ENCODE results near the gene ATP2B2.

The ATP2B2 gene

GRCh38 chr3:10510086-10510742, 4.8 kb upstream of the ATP2B2 start:
- DNase-seq = no peak

DNA sequence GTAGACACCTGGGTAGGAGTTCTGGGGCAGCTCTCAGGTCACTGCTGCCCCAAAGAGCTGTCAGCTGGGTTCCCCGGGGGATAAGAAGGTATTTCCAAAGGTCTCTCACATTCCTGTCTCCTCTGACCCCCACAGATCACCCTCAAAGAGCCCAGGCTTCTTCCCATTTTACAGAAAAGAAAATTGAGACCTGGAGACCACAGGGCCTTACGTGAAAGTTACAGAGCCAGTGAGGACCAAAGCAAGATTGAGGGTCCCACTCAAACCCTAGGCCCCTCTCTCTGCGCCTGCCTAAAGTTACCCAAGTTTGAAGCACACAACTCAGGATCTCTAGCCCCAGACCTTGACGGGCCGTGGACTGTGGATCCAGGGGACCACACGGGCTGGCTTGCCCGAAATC, 3.9 kb upstream of the ATP2B2 start:
- DNase-seq = no peak

DNA sequence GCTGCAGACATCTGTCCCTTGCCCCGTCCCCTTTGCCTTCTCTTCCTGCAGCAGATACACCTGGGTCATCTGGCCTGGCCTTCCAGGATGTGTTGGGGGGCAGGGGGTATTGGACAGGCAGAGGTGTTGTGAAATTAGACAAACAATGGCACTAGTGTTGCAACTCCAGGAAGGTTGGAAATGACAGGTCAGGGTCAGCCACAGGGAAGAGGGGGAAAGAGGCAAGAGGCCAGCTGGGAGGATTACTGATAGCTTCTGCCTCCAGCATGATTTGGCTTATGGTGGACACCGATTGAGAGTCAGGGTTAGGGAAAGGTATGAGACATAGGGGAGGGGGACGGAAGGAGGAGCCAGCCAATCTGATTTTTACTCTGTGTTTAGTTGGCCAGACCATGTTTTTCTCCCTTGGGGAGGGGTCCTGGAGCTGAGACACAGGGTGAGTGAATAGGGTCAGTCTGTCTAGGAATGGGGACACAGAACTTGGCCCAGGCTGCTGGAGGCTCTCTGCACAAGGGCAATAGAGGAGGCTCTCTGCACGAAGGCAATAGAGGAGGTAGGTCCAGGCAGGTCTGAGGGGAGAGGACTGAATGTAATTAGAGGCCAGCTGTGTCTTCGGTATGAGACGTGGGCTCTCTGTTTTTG, 3.4 kb upstream of the ATP2B2 start:
- no peak for DNase-seq

DNA sequence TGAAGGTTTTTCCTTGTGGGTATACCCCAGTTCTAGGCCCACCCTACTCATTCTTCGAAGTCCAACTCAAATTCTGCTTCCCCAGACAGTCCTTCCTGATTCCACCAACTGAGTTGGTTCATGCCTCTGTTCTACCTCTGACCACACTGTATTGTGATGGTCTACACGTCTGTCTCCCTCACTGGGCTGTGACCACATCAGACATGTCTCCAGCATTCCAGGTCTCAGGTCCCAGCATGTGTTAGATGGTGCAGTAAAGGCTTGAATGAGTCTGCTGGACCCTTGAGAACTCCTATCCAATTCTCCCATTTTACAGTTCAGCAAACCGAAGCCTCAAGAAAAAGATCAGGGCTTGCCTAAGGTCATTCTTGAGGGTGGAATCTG, 2.8 kb upstream of the ATP2B2 start:
- no peak for DNase-seq

GRCh38 chr3:10507331-10507730, 1.9 kb upstream of the ATP2B2 start:
- DNase-seq = no peak

- no peak for DNase-seq
Measured at GRCh38 chr3:10506696-10507095, 1.3 kb upstream of the ATP2B2 start.

DNA sequence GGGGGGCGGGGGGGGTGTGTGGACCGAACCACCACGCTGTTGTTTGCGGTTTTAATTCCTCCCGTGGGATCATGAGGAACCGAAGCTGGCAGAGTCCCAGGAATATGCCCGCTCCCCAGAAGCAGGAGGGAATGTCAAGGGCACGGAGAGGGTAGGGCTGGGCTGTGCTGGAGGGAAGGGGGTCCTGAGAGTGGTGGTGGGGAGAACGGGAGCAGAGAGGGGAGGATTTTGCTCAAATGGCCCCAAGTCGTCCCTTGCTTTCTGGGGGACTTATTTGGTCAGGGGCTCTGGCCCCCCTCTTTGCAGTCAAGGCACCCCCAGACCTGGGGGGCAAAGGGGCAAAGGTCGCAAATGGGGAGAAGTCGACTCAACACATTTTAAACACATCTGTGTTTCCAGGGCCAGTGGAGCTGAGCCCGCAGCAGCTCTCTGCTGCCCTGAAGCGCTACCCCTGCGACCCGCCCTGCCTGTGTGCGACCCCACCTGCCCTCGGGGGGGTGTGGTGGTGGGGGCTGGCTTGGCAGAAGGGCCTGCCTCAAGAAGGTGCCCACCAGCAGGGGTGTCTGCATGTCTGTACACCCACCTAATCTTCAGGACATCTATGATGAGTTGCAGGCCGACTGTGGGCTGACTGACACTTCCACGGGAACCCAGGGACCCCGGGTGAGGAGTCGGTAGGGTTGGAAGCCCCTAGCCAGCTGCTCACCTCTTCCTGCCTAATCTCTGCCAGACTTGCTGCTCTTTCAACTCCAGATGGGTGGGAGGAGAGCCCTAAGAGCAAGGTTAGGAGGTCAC, 602 bp upstream of the ATP2B2 start:
- no peak for DNase-seq

DNA sequence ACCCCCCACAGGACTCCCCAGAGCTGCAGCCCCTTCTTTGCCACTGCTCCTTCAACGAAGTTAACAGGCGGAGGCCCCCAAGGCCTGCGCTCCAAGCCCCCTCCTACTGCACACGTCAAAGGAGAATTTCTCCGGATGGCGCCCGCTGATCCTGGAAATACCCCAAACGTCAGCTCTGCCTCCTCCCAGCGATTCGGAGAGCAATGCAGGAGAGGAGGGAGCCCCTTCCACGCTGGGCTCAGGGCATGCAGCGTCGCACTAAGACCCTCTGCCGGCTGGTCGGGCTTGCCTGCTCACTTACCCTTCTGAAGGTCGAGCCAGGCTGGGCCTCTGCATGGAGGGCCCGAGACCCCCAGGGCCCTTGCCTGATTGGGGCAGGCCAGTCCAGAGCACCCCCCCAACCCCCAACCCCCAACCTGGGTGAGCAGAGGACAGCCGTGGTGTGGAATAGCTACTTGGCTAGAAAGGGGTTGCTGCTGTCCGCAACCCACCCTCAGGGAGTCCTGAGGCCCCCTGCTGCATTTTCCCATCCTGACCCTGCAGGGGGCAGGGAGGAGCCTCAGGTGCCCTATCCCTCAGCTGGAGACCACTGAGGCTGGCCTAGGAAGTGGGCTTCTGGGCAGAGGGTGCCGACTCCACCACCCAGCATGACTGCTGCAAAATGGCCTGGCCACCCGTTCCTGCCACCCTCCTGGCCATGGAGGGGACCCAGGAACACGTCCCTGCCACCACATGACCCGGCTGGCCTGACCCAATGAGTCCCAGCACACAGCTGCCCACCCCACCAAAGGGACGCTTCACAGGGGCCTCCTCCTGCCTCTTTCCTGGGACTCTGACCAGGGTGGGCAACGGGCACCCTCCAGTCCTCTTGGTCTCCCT, 976 bp downstream of the ATP2B2 start:
- DNase-seq = no peak

DNA sequence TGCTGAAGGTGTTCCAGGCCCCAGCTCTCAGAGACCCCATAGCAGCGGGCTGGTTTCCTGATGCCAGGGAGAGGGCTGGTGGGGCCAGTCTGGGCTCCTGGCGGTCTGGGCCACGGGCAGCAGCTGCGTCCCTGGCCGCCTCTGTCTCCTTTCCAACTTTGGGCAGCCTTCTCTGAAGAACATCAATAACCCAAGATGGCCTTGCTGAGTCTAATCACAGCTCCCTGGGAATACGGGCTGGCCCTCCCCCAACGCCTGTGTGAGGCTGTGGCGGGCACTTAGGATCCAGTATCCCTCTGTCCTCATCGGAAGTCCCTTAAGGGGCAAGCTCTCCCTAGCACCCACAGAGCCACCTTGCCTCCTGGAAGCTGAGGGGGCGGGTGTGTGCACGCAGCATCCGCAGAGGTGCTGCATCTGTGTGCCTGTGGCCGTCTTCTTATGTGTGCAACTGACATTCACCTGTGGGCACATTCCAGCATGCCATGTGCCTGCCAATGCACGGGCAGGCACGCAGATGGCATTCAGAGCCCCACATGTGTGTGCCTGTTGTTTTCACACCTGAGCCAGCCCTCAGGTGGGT, 2.1 kb downstream of the ATP2B2 start:
- no peak for DNase-seq

DNA sequence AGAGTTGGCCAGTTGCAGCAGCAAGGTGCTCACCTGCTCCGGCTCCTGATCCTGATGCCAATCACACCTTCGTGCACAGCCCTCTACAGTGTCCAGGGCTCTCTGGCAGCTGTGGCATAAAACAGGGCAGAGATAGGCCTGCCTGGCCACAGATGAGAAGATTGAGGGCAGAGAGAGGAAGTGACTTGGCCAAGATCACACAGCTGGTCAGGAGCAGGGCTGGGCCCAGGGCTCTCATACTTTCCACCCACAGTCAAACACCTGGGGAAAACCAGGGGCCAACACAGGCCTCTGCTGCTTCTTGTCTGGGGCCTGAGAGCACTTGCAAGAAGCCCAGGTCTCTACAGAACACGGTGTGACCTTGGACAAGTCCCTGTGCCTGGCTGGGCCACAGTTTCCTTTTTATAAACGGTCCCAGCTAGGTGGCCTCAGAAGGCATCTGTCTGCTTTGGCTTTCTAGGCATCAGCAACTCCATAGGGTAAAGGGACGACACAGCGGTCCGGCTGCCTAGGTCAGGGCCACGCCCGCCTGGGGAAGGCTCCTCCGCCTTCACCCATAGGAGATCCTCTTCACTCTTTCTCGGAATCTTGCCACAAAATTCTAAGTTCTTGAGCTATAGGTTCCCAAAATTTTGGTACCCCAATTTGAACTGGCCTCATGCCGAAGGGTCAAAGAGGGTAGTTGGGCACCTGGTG, 3.1 kb downstream of the ATP2B2 start:
- DNase-seq = no peak

DNA sequence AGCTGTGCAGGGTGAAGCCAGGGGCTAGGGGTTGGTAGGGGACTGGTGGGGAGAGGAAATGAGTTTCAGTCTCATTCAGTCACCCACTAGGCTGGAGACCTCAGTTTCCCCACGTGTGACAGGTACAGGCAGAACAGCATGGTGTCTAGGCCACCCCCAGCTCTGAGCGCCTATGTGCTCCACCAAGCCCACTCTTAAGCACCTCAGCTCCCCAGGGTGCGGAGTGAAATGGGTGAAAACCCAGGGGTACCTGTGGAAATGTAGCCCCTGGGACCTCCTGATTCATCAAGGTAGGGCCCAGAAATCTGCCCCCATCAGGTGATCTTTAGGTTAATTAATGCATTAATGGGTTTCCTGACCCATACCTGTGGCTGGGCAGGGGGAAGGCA, 3.7 kb downstream of the ATP2B2 start:
- no peak for DNase-seq

GRCh38 chr3:10500717-10501663, 4.4 kb downstream of the ATP2B2 start:
- no peak for DNase-seq

GRCh38 chr3:10498271-10498670, 7.1 kb downstream of the ATP2B2 start:
- DNase-seq = no peak

DNA sequence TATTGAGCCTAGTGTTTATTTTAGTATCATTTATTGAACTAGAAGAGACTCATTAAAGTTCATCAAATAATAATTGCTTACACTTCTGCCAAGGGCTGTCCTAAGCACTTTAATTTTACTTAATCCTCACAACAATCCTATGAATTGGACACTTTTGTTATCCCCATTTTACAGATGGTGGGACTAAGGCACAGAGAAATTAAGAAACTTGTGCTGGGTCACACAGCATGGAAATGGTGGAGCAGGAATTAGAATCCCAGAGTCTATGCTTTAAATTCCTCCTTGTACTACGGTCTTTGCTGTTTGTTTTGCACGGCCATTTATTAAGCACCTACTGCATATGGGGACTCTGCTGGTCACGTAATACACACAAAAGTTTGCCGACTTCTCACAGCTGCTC, 7.9 kb downstream of the ATP2B2 start:
- DNase-seq = no peak

GRCh38 chr3:10496121-10496863, 9.1 kb downstream of the ATP2B2 start:
- no peak for DNase-seq

DNA sequence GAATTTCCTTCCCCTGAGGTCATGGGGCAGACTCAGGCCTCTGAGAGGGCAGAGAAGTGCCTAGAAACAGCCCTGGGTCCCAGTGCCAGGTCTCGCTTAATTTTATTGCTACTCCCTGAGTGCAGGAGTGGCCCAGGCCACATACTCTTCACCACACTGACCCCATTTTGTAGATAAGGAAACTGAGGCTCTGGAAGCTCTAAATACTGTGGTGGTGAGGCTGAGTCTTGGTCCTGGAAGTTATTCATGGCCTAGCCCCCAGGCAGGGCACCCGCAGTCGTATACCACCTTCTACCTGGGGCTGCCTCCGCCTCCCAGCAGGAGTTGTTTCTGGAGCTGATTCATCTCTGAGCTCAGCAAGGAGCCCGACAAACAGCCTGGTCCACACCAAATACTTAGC, 9.8 kb downstream of the ATP2B2 start:
- no peak for DNase-seq

GRCh38 chr3:10495003-10495402, 10.4 kb downstream of the ATP2B2 start:
- no peak for DNase-seq

- no peak for DNase-seq
Measured at GRCh38 chr3:10494180-10494579, 11.2 kb downstream of the ATP2B2 start.

GRCh38 chr3:10493202-10493589, 12.2 kb downstream of the ATP2B2 start:
- no peak for DNase-seq
